NCI-H1092 treated with DMSO at 0.1 percent for 48 hours (cell line): ENCODE data around the gene CPED1.
"Not testable (repeated sequence)": the region's sequence is repeated elsewhere in the genome, so short reads cannot be mapped to it uniquely, and the experiment has no call there.

Experiments
- DNase-seq: peaks from one replicate; lab custom pipeline; 2025; lab: John Stamatoyannopoulos, UW

Gene CPED1

GRCh38 chr7:121020249-121020988 lies 31.9 kb downstream of the CPED1 start:
- no peak for DNase-seq

- DNase-seq, result no peak
Measured at GRCh38 chr7:121020989-121021969, 32.8 kb downstream of the CPED1 start.

- no peak for DNase-seq
Measured at GRCh38 chr7:121023194-121023593, 34.7 kb downstream of the CPED1 start.

GRCh38 chr7:121023683-121024511 lies 35.4 kb downstream of the CPED1 start:
- DNase-seq, result no peak

GRCh38 chr7:121024611-121025010 lies 36.1 kb downstream of the CPED1 start:
- DNase-seq, result no peak

GRCh38 chr7:121026159-121026558 lies 37.6 kb downstream of the CPED1 start:
- DNase-seq, result no peak

- DNase-seq, result no peak
Measured at GRCh38 chr7:121026577-121027111, 38.1 kb downstream of the CPED1 start.

- DNase-seq, result no peak
Measured at GRCh38 chr7:121027761-121028669, 39.5 kb downstream of the CPED1 start.

- no peak for DNase-seq
Measured at GRCh38 chr7:121029302-121029701, 40.8 kb downstream of the CPED1 start.

- DNase-seq, result no peak
Measured at GRCh38 chr7:121030308-121030707, 41.8 kb downstream of the CPED1 start.

- DNase-seq, result no peak
Measured at GRCh38 chr7:121032645-121033460, 44.3 kb downstream of the CPED1 start.

- no peak for DNase-seq
Measured at GRCh38 chr7:121034929-121035328, 46.4 kb downstream of the CPED1 start.

GRCh38 chr7:121036776-121037175 lies 48.3 kb downstream of the CPED1 start:
- not testable (repeated sequence) for DNase-seq

- DNase-seq, result not testable (repeated sequence)
Measured at GRCh38 chr7:121037329-121037728, 48.8 kb downstream of the CPED1 start.

GRCh38 chr7:121037957-121038716 lies 49.6 kb downstream of the CPED1 start:
- no peak for DNase-seq

- DNase-seq, result no peak
Measured at GRCh38 chr7:121038717-121039509, 50.4 kb downstream of the CPED1 start.

- no peak for DNase-seq
Measured at GRCh38 chr7:121039510-121039822, 51.0 kb downstream of the CPED1 start.

GRCh38 chr7:121039994-121040393 lies 51.5 kb downstream of the CPED1 start:
- no peak for DNase-seq
